PC-3 (cell line): ENCODE data around the gene KLHL30.
A peak's percentile ranks its signal among the peaks of the same experiment; 100 is the strongest.

Experiments
- EZH2phosphoT487 ChIP-seq: fragments of 300-600 bp; sonication (generic); IDR thresholded peaks from 2 replicates; pipeline ENCODE4 v1.6.1; 2018; ENCODE audit warnings: mild to moderate bottlenecking, antibody characterized with exemption, low read length, borderline replicate concordance
- TF ChIP-seq, protein P1 (sequence below): fragments of 300-600 bp; sonication (generic); conservative IDR thresholded peaks from 2 replicates; pipeline ENCODE4 v1.5.1; 2017; ENCODE audit warnings: antibody characterized with exemption, low read depth, mild to moderate bottlenecking, low read length

DNA sequence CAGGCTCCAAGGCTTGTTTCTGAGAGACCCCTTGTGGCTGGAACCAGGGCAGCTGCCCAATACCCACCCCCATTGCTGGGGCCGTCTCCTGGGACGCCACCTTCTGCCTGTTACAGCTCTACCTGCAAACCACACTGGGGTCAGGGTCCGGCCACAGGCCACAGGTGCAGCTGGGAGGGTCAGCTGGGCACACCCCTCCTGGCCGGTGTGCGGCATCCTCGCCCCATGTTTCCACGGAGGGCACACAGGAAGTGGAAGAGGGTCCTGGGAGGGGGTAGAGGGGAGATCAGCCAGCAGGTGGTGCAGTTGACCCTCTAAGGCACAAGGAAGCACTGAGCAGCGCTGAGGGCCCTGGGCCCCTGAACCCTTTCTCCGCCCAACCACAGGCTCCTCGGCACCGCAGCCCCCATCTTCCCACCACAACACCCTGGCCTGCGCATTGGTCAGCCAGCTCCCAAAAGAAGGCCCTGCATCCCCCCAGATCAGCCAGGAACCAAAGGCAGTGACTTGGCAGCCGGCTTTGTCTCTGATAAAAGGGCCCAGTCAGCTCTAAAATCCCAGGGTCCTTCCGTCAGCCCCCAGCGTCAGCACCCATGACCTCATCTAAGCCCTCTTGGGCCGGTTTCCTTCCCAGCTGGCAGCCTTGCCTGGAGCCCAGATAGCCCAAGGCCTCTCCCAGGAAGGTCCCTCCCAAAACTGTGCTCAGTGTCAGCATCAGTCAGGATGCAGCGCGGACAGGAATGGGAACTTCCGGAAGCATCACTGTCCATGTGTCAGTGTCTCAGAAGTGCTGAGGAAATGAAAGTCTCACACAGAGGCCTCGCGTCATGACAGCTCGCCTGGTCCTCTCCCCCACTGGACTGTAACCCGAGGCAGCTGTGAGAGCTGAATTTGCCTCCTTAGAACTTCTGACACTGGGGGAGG is 22.0 kb downstream of the KLHL30 start:
- TF ChIP-seq, protein P1, sequence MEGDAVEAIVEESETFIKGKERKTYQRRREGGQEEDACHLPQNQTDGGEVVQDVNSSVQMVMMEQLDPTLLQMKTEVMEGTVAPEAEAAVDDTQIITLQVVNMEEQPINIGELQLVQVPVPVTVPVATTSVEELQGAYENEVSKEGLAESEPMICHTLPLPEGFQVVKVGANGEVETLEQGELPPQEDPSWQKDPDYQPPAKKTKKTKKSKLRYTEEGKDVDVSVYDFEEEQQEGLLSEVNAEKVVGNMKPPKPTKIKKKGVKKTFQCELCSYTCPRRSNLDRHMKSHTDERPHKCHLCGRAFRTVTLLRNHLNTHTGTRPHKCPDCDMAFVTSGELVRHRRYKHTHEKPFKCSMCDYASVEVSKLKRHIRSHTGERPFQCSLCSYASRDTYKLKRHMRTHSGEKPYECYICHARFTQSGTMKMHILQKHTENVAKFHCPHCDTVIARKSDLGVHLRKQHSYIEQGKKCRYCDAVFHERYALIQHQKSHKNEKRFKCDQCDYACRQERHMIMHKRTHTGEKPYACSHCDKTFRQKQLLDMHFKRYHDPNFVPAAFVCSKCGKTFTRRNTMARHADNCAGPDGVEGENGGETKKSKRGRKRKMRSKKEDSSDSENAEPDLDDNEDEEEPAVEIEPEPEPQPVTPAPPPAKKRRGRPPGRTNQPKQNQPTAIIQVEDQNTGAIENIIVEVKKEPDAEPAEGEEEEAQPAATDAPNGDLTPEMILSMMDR = peak; percentile 34; the same call in 1 of the 2 replicates
- TF ChIP-seq EZH2phosphoT487 = no peak
